HG03097 (cell line): ENCODE data around the gene GALNT17.

Experiments used
- ATAC-seq: cut with Tn5 transposase; IDR thresholded peaks from one replicate; pipeline ENCODE4 v1.9.1; 2021; ENCODE audit not compliant: unreplicated experiment, low FRiP score

GALNT17 gene

GRCh38 chr7:71484380-71484779 is 352.4 kb downstream of the GALNT17 start:
- ATAC-seq = no peak

- ATAC-seq = no peak
These were observed 353.6 kb downstream of the GALNT17 start for GRCh38 chr7:71485586-71485985.

- ATAC-seq = no peak
These were observed 354.5 kb downstream of the GALNT17 start for GRCh38 chr7:71486414-71486813.

GRCh38 chr7:71486856-71487628 is 355.1 kb downstream of the GALNT17 start:
- no peak for ATAC-seq

- no peak for ATAC-seq
These were observed 356.4 kb downstream of the GALNT17 start for GRCh38 chr7:71488308-71488707.

- no peak for ATAC-seq
These were observed 359.4 kb downstream of the GALNT17 start for GRCh38 chr7:71491336-71491735.

- ATAC-seq = no peak
These were observed 363.9 kb downstream of the GALNT17 start for GRCh38 chr7:71495828-71496227.

- ATAC-seq = no peak
These were observed 365.5 kb downstream of the GALNT17 start for GRCh38 chr7:71497256-71497946.

GRCh38 chr7:71498381-71498780 is 366.4 kb downstream of the GALNT17 start:
- no peak for ATAC-seq

- no peak for ATAC-seq
These were observed 372.9 kb downstream of the GALNT17 start for GRCh38 chr7:71504697-71505441.

- no peak for ATAC-seq
These were observed 374.9 kb downstream of the GALNT17 start for GRCh38 chr7:71506822-71507221.

GRCh38 chr7:71507680-71508602 is 376.0 kb downstream of the GALNT17 start:
- ATAC-seq = no peak

GRCh38 chr7:71509381-71509780 is 377.4 kb downstream of the GALNT17 start:
- ATAC-seq = no peak

GRCh38 chr7:71511361-71511807 is 379.4 kb downstream of the GALNT17 start:
- ATAC-seq = no peak

- ATAC-seq = no peak
These were observed 386.2 kb downstream of the GALNT17 start for GRCh38 chr7:71517940-71518699.

GRCh38 chr7:71518880-71519279 is 386.9 kb downstream of the GALNT17 start:
- ATAC-seq = no peak

- ATAC-seq = no peak
These were observed 389.6 kb downstream of the GALNT17 start for GRCh38 chr7:71521506-71521905.

GRCh38 chr7:71526106-71526505 is 394.2 kb downstream of the GALNT17 start:
- ATAC-seq = no peak

- no peak for ATAC-seq
These were observed 395.3 kb downstream of the GALNT17 start for GRCh38 chr7:71527213-71527612.

- ATAC-seq = no peak
These were observed 403.7 kb downstream of the GALNT17 start for GRCh38 chr7:71535616-71536015.
